ENCODE results near the gene CSAG3. TPM values are rescaled to one million over a fixed set of nuclear protein-coding genes. Genes with fewer than 3 reads are reported as not detected.
"Not testable (repeated sequence)": the region's sequence is repeated elsewhere in the genome, so short reads cannot be mapped to it uniquely, and the experiment has no call there.

The CSAG3 gene
- polyA plus RNA-seq (2013, experiment 1 of 2; ENCODE audit: insufficient read length) = not detected
- polyA plus RNA-seq (2013, experiment 2 of 2; ENCODE audit: insufficient read length) = not detected

DNA sequence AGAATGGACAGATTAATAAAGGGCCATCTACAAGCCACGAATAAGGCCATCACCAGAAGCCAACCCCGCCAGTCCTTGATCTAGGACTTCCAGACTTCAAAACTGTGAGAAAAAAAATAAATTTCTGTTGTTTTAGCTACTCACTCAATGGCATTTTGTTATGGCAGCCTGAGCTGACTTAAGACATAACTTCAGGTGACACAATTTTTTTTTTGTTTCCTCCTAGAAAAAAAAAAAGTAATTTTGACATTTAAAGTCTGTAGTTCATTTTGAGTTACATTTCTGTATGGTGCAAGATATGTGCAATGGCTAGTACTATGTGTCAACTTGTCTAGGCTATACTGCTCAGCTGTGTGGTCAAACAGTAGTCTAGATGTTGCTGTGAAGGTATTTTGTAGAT, at the start of gene CSAG3:
Gene CSAG3 (plus strand): TSS at position 301 of the 400 bp plus-strand sequence.
- DNase-seq = not testable (repeated sequence)

DNA sequence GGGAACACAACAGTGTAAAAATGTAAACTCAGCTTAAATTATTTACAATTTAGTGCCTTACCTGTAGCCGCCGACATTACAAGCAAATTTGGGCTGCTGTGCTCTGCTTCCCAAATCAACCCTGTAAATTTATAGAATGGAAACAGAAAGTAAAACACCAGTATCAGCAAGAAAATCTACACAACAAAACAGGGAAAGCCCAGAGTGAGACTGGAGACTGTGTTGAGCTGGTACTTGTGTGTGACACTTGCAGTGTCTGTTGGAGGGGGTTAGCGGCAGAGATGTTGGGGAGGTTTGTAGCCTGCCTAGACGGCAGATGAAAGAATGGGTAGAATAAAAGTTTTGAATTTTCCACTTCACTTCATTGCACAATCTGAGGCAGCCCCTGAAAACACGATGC, 45.8 kb upstream of the CSAG3 start:
- DNase-seq = not testable (repeated sequence)

DNA sequence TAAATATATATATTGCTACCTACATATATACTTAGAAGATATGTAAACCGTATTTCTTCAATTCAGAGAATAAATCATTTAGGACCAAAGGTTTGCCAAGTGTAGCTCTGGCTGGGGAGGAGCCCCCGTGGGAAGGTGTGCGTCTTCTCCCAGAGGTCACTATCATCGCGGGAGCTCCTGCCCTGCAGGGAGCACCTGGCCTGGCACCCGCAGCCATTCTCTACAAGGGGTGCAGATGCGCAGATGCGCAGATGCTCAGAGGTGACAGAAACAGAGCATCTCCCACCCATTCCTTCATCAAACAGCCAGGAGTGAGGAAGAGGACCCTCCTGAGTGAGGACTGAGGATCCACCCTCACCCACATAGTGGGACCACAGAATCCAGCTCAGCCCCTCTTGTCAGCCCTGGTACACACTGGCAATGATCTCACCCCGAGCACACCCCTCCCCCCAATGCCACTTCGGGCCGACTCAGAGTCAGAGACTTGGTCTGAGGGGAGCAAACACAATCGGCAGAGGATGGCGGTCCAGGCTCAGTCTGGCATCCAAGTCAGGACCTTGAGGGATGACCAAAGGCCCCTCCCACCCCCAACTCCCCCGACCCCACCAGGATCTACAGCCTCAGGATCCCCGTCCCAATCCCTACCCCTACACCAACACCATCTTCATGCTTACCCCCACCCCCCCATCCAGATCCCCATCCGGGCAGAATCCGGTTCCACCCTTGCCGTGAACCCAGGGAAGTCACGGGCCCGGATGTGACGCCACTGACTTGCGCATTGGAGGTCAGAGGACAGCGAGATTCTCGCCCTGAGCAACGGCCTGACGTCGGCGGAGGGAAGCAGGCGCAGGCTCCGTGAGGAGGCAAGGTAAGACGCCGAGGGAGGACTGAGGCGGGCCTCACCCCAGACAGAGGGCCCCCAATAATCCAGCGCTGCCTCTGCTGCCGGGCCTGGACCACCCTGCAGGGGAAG, 44.9 kb upstream of the CSAG3 start, which contains the start of gene MAGEA2B:
Gene MAGEA2B (plus strand): TSS at position 814 of the 973 bp plus-strand sequence. CDS start 2,479 bp downstream, outside the sequence.
- DNase-seq = not testable (repeated sequence)

GRCh38 chrX:152725409-152725808, 33.6 kb upstream of the CSAG3 start:
- no peak for DNase-seq

GRCh38 chrX:152733261-152733975, 25.6 kb upstream of the CSAG3 start, which contains the start of the genes CSAG1 and MAGEA12:
CSAG1 (minus strand) TSS chrX:152733721; CDS start chrX:152732460, 1,261 bp downstream.
MAGEA12 (plus strand) TSS chrX:152733757; CDS start chrX:152736162, 2,405 bp downstream.
- DNase-seq = no peak

- DNase-seq = not testable (repeated sequence)
Measured at GRCh38 chrX:152734143-152734858, 24.7 kb upstream of the CSAG3 start.

DNA sequence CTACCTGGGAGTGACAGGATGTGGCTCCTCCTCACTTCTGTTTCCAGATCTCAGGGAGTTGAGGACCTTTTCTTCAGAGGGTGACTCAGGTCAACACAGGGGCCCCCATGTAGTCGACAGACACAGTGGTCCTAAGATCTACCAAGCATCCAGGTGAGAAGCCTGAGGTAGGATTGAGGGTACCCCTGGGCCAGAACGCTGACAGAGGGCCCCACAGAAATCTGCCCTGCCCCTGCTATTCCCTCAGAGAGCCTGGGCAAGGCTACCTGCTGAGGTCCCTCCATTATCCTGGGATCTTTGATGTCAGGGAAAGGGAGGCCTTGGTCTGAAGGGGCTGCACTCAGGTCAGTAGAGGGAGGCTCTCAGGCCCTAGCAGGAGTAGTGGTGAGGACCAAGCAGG, 23.9 kb upstream of the CSAG3 start:
- no peak for DNase-seq

- DNase-seq = no peak
Measured at GRCh38 chrX:152735860-152736511, 23.0 kb upstream of the CSAG3 start.

GRCh38 chrX:152736528-152736927, 22.5 kb upstream of the CSAG3 start:
- DNase-seq = not testable (repeated sequence)

DNA sequence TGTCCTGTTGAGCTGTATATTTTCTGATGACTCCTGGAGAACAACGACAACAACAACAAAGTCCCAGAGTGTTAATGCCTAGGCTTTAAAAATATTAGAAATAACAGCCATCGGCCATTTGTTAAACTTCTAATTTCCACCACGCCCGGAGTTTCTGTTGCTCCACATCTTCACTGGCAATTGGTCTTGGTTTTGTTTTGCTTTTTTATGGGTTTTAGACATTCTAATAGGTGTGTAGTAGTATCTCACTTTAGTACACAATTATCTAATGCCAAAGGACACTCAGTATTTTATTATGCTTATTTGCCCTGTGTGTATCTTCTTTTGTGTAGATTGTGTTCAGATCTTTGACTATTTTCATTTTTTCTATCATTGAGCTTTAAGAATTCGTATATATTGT, 20.5 kb upstream of the CSAG3 start:
- DNase-seq = no peak

- not testable (repeated sequence) for DNase-seq
Measured at GRCh38 chrX:152753686-152754650, 5.0 kb upstream of the CSAG3 start, which contains the start of gene MAGEA2. MAGEA2 (minus strand) TSS chrX:152753842; CDS start chrX:152751363, 2,479 bp downstream.

- not testable (repeated sequence) for DNase-seq
Measured at GRCh38 chrX:152754871-152755270, 4.1 kb upstream of the CSAG3 start.

GRCh38 chrX:152759544-152759943, 526 bp downstream of the CSAG3 start:
- not testable (repeated sequence) for DNase-seq

DNA sequence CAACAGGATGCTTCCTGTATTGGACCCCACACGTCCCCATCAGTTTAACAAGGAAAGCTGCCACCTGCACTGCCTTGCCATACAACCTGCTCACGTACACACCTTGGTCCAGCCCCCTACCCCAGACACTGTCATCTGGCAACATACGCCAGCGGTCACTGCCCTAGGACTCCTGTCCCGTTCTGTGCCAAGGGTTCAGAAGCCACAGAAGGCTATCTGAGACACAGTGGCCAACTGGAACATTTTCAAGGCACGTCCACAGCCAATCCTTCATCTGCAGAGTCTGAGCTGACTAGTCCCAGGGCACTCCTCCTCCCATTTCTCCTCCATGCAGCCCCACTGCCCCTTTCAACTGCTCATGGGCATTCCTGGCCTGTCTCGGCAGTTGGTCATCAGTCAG, 2.6 kb downstream of the CSAG3 start:
- DNase-seq = not testable (repeated sequence)

- DNase-seq = not testable (repeated sequence)
Measured at GRCh38 chrX:152766562-152766961, 7.5 kb downstream of the CSAG3 start.

- DNase-seq = not testable (repeated sequence)
Measured at GRCh38 chrX:152769549-152770289, 10.7 kb downstream of the CSAG3 start, which contains the start of gene MAGEA6. MAGEA6 (minus strand) TSS chrX:152769689; CDS start chrX:152767650, 2,039 bp downstream.

- DNase-seq = not testable (repeated sequence)
Measured at GRCh38 chrX:152787062-152787461, 28.0 kb downstream of the CSAG3 start.

GRCh38 chrX:152798945-152799344, 39.9 kb downstream of the CSAG3 start:
- DNase-seq = no peak

DNA sequence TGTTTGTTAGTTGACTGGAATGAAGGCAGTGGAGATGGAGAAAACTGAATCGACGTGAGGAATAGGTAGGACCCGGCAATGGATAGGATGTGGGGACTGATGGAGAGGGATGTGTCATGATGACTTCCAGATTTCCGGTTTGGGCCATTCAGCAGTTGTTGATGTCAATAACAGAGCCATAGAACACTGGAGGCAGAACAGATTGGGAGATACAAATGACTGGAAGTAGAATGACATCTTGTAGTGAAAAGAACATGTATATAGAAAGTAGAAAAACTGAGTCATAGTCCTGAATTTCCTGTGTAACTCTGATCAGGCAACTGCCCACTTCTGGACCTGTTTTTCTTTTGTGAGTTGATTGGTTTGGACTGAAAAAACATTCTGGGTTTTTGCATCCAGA, 47.0 kb downstream of the CSAG3 start:
- DNase-seq = no peak
